ENCODE data around the gene EEF1B2. TPM values are rescaled to one million over a fixed set of nuclear protein-coding genes. Genes with fewer than 3 reads are reported as not detected.

The EEF1B2 gene
- total and polyA plus RNA-seq, 2 of the 13 experiments (the other 11 are each of a cell fraction or from before 2014, with no cell fraction given), result 1,284 to 1,731 TPM

DNA sequence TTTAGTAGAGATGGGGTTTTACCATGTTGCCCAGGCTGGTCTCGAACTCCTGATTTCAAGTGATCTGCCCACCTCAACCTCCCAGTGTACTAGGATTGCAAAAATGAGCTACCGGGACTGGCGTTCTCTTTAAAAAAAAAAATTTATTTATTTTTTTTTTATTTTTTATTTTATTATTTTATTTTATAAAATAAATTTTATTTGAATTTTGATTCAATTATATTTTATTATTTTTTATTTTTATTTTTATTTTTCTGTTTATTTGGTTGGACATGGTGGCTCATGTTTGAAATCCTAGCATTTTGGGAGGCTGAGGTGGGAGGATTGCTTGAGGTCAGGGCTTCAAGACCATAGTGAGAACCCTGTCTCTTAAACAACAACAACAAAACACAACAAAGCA is 32.5 kb downstream of the EEF1B2 start (continued):
- no peak for TF ChIP-seq TEAD2 (CRISPR knock-in tag; IDR thresholded peaks at IDR 0.05)

DNA sequence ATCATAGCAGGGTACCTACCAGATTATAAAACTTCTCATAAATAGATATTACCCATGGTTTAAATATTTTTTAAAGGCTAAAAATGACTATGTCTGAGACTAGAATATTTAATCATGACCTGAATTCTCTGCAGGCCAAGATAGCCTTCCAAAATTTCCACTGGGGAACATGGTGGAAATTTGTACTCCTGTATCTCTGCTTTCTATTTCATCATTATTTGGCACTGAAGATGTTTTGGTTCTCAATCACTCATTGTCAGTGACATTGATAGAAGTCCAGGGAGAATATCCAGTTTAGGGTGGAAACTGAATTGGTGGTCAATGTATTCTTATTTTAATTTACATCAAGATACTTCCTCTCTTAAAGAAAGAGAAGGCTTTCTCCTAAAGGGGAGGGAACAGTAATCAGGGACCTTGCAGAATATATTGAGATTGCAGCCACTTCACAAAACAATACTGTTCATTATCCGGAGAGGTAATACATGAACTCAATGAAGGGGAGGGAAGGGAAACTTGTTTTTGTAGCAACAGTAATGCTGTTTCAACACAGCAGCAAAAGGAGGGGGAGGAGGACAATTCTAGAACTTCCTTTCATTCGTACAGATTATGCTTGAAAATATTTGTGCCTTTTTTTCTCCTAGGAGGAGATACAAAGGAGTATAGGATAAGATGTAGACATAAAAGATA is 34.1 kb downstream of the EEF1B2 start:
- intact Hi-C loops (cut with micrococcal nuclease; ENCODE audit: unreplicated experiment), result no loop called here
- ChIA-PET POLR2A (no interaction called here), CTCF (ENCODE audit: low intra/inter-chr PET ratio, low total read pairs) (no interaction called here)
- TF ChIP-seq TSC22D2 (CRISPR knock-in tag; IDR thresholded peaks at IDR 0.05; ENCODE audit: borderline replicate concordance), result no peak
- TF ChIP-seq YY1 (IDR thresholded peaks at IDR 0.05; ENCODE audit: insufficient read depth, insufficient replicate concordance, low read depth, low read length), result no peak
- TF ChIP-seq XRCC5 (optimal IDR thresholded peaks at IDR 0.05; ENCODE audit: low read length), result no peak
- no TSS peak for BruUV-seq (replicated peaks)
- no peak overlapping the region for H3K4me2 ChIP-seq (ENCODE audit: low read depth, low read length)
- no peaks in the 10 kb centered on the region for H4K20me1 ChIP-seq (ENCODE audit: insufficient read depth, low read length)
- H3K36me3 ChIP-seq (replicated peaks in 1 of 2; ENCODE audit: control insufficient read depth in 1 of 2, insufficient read depth in 2 of 2, low read length in 2 of 2), result no peaks in the 10 kb centered on the region
- H3K27me3 ChIP-seq (ENCODE audit: control insufficient read depth in 1 of 2, insufficient read depth in 2 of 2, low read length in 2 of 2), result peaks cover 1 to 3% of the 10 kb centered on the region in 2 experiments; a peak in 1 of 5 replicates
- no peak for ATAC-seq
- in situ Hi-C loops (cut with HindIII; ENCODE audit: extremely low pct_ligation_motif_present, low pct_unique_long_range_greater_than_20kb), result no loop called here
- H3K4me1 ChIP-seq (ENCODE audit: insufficient read depth, low read length), result no peaks in the 10 kb centered on the region
- no peak overlapping the region for H3K9ac ChIP-seq (ENCODE audit: insufficient read depth, low read depth, low read length)
- H3K9me3 ChIP-seq (ENCODE audit: low read length), result no peaks in the 10 kb centered on the region
- 26% methylated on average over 2 of the region's 2 CpGs for WGBS (ENCODE audit: low lambda C conversion rate)
- no peak for DNase-seq (ENCODE audit: low spot score)
- H3K79me2 ChIP-seq (ENCODE audit: insufficient read depth, low read length), result no peaks in the 10 kb centered on the region
- no peak overlapping the region for H3K4me3 ChIP-seq (replicated peaks in 1 of 3; ENCODE audit: insufficient read depth in 1 of 3, low read depth in 2 of 3, low read length in 3 of 3)
- no peak overlapping the region for H3K27ac ChIP-seq (ENCODE audit: extremely low read length, insufficient read depth, low read length)
- H2AFZ ChIP-seq (ENCODE audit: low read length), result no peak overlapping the region
- FAIRE-seq, result no peak

DNA sequence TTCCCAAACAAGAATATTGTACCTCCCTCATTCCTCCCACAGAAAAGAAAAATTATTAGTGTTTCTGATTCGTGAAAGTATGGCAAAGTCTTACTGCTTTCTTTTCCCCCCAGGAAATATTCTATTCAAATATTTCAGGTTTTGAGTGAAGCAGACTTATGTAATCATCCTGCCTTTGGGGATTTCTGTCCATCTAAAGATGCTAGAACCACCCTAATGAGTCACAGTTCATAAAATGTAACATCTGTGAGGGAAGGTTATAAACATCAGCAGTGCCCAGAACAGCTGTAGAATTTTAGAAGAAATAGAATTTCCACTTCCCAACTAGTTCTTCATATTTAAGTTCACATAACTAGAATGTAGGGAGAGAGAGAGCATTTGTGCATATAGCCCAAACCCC is 39.0 kb downstream of the EEF1B2 start:
- H3K4me2 ChIP-seq (ENCODE audit: low read depth, low read length), result no peak overlapping the region
- ChIA-PET CTCF (ENCODE audit: low intra/inter-chr PET ratio, low total read pairs) (no interaction called here), POLR2A (no interaction called here)
- no peaks in the 10 kb centered on the region for H3K9me3 ChIP-seq (ENCODE audit: low read length)
- H2AFZ ChIP-seq (ENCODE audit: low read length), result no peak overlapping the region
- H3K4me1 ChIP-seq (ENCODE audit: insufficient read depth, low read length), result peaks cover 7% of the 10 kb centered on the region; the same call in 1 of the 2 replicates
- intact Hi-C loops (cut with micrococcal nuclease; ENCODE audit: unreplicated experiment) (no loop called here), in situ Hi-C loops (cut with HindIII; ENCODE audit: extremely low pct_ligation_motif_present, low pct_unique_long_range_greater_than_20kb) (no loop called here)
- no peaks in the 10 kb centered on the region for H4K20me1 ChIP-seq (ENCODE audit: insufficient read depth, low read length)
- FAIRE-seq (no peak), ATAC-seq (no peak), DNase-seq (ENCODE audit: low spot score) (no peak)
- no peak overlapping the region for H3K9ac ChIP-seq (ENCODE audit: insufficient read depth, low read depth, low read length)
- H3K79me2 ChIP-seq (ENCODE audit: insufficient read depth, low read length), result no peaks in the 10 kb centered on the region
- 0% methylated on average over 1 of the region's 1 CpG for WGBS (ENCODE audit: low lambda C conversion rate)
- no peaks in the 10 kb centered on the region for H3K36me3 ChIP-seq (replicated peaks in 1 of 2; ENCODE audit: control insufficient read depth in 1 of 2, insufficient read depth in 2 of 2, low read length in 2 of 2)
- no peak overlapping the region for H3K4me3 ChIP-seq (replicated peaks in 1 of 3; ENCODE audit: insufficient read depth in 1 of 3, low read depth in 2 of 3, low read length in 3 of 3)
- no TSS peak for BruUV-seq (replicated peaks)
- H3K27me3 ChIP-seq (ENCODE audit: control insufficient read depth in 1 of 2, insufficient read depth in 2 of 2, low read length in 2 of 2), result peaks cover 0 to 10% of the 10 kb centered on the region in 2 experiments; a peak in 3 of 5 replicates
- H3K27ac ChIP-seq (ENCODE audit: extremely low read length, insufficient read depth, low read length), result no peak overlapping the region
- no peak for TF ChIP-seq MLLT10 (CRISPR knock-in tag; IDR thresholded peaks at IDR 0.05)
- no peak for TF ChIP-seq HNF4A (CRISPR knock-in tag; IDR thresholded peaks at IDR 0.05)
- TF ChIP-seq POGK (CRISPR knock-in tag; conservative IDR thresholded peaks at IDR 0.05), result no peak
- TF ChIP-seq, protein P1, sequence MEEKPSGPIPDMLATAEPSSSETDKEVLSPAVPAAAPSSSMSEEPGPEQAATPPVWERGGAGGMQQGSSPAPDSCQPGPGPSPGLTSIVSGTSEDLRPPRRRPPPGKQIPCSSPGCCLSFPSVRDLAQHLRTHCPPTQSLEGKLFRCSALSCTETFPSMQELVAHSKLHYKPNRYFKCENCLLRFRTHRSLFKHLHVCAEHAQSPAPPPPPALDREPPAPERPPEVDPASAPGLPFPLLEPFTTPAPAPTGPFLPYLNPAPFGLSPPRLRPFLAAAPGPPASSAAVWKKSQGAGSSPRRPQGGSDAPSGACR (CRISPR knock-in tag; IDR thresholded peaks at IDR 0.05), result no peak
- TF ChIP-seq, protein P2, sequence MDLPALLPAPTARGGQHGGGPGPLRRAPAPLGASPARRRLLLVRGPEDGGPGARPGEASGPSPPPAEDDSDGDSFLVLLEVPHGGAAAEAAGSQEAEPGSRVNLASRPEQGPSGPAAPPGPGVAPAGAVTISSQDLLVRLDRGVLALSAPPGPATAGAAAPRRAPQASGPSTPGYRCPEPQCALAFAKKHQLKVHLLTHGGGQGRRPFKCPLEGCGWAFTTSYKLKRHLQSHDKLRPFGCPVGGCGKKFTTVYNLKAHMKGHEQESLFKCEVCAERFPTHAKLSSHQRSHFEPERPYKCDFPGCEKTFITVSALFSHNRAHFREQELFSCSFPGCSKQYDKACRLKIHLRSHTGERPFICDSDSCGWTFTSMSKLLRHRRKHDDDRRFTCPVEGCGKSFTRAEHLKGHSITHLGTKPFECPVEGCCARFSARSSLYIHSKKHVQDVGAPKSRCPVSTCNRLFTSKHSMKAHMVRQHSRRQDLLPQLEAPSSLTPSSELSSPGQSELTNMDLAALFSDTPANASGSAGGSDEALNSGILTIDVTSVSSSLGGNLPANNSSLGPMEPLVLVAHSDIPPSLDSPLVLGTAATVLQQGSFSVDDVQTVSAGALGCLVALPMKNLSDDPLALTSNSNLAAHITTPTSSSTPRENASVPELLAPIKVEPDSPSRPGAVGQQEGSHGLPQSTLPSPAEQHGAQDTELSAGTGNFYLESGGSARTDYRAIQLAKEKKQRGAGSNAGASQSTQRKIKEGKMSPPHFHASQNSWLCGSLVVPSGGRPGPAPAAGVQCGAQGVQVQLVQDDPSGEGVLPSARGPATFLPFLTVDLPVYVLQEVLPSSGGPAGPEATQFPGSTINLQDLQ (CRISPR knock-in tag; IDR thresholded peaks at IDR 0.05), result no peak
- no peak for TF ChIP-seq SIX1 (CRISPR knock-in tag; IDR thresholded peaks at IDR 0.05; ENCODE audit: borderline replicate concordance)
